Natural killer cell (primary cell): Measurements from ENCODE around the gene STK32C. TPM values are rescaled to one million over a fixed set of nuclear protein-coding genes. Genes with fewer than 3 reads are reported as not detected.

ENCODE experiments used
- ATAC-seq, 3 donors: fragments of 150-1000 bp in 2 of 3; fragments of 200-7000 bp in 1 of 3; cut with Tn5 transposase; 1 replicate in 1 of 3; 2 replicates in 2 of 3; pipeline ENCODE4 v1.10.0; 2021; ENCODE audit warnings: mild to moderate bottlenecking in 2 of 3, moderate library complexity in 2 of 3
- DNase-seq, 2 donors: peaks; one replicate each; pipeline versions ENCODE4 v3.0.0 to v3.0.0-alpha.2; 2013 to 2021; ENCODE audit warnings: mixed read lengths in 1 of 2
- H3K27ac ChIP-seq: one replicate; pipeline ENCODE4 v1.5.1; 2013; ENCODE audit warnings: mild to moderate bottlenecking, low read length
- H3K27me3 ChIP-seq: one replicate; pipeline ENCODE4 v1.6.1; 2013; ENCODE audit warnings: low read length; ENCODE audit not compliant: control insufficient read depth, insufficient read depth
- H3K36me3 ChIP-seq: one replicate; pipeline ENCODE4 v1.6.1; 2013; ENCODE audit warnings: low read length; ENCODE audit not compliant: control insufficient read depth, insufficient read depth
- H3K4me1 ChIP-seq: one replicate; pipeline ENCODE4 v1.6.1; 2013; ENCODE audit warnings: low read length; ENCODE audit not compliant: control insufficient read depth, insufficient read depth
- H3K4me3 ChIP-seq: one replicate; pipeline ENCODE4 v1.5.1; 2013; ENCODE audit warnings: low read length
- H3K9me3 ChIP-seq: one replicate; pipeline ENCODE4 v1.6.1; 2013; ENCODE audit warnings: low read length; ENCODE audit not compliant: control insufficient read depth, insufficient read depth
- H3K27ac Mint-ChIP-seq, 2 donors: one replicate each; pipeline ENCODE4 v1.8.0; 2022; ENCODE audit warnings: mild to moderate bottlenecking in 2 of 2, mixed read lengths in 2 of 2, moderate library complexity in 1 of 2
- H3K27me3 Mint-ChIP-seq, 2 donors: one replicate each; pipeline ENCODE4 v1.8.0; 2022; ENCODE audit warnings: low read depth in 2 of 2, mixed read lengths in 2 of 2
- H3K36me3 Mint-ChIP-seq: one replicate; pipeline ENCODE4 v1.8.0; 2022; ENCODE audit warnings: mixed read lengths
- H3K4me1 Mint-ChIP-seq, 2 donors: one replicate each; pipeline ENCODE4 v1.8.0; 2022; ENCODE audit warnings: mixed read lengths in 2 of 2
- H3K4me3 Mint-ChIP-seq: one replicate; pipeline ENCODE4 v1.8.0; 2022; ENCODE audit warnings: mild to moderate bottlenecking, moderate library complexity, mixed read lengths
- H3K9me3 Mint-ChIP-seq, 2 donors: one replicate each; pipeline ENCODE4 v1.8.0; 2022; ENCODE audit warnings: mixed read lengths in 2 of 2
- WGBS: methylation state at CpG from one replicate; pipeline ENCODE4 v1.1.7; 2013; ENCODE audit warnings: missing lambda C conversion rate; ENCODE audit not compliant: insufficient coverage; 5-methylcytosine and 5-hydroxymethylcytosine counted together
- intact Hi-C: fragments of 100-400 bp; cut with micrococcal nuclease; formaldehyde crosslinking; loops from one replicate; pipeline ENCODE4 v1.14.2; 2022
- total RNA-seq, 4 donors: library from RNA; stranded (reverse); fragments of 120-200 nt in 1 of 4; gene quantifications; one replicate each; pipeline versions ENCODE4 v1.2.3 to v1.2.4, GENCODE V29; 2013 to 2022
- TF ChIP-seq, protein P1 (sequence below): fragments of 200-600 bp; IDR thresholded peaks from one replicate; pipeline ENCODE4 v1.8.0; 2022; ENCODE audit warnings: antibody characterized with exemption

STK32C gene
- total RNA-seq, 3 donors from 2014 or later (not counting 1 experiment from before 2014, with no cell fraction given) = 12.7 to 22.1 (median 17.9) TPM

DNA sequence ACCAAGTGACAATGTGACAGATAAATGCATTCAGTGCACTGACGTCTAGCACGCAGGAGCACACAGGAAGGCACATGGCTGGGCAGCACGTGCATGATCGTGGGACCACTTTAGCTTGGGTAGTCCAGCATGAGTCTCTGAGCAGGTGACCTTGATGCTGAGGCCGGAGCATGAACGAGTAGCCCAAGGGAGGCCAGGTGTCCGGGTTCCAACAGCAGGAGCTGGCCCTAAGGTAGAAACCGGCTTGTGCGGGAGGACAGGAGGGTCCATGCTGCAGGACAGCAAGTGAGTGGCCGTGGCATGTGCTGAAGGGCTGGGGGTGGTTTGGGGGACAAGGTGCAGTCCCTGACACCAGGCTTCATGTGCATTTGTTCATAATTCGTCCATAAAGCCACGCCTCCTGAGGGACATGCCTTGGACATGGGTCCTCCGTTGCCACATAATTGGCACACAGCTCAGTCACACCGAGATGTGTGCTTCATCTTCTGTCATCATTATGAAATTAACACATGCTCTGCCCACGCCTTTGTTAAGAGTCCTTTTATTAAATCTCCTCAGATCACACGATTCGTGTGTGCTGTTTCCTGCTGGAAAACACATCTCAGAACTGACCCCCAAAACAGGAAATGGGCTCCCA, 3.1 kb upstream of the STK32C start:
- no peaks in the 10 kb centered on the region for H3K9me3 ChIP-seq
- H3K36me3 Mint-ChIP-seq = no peaks in the 10 kb centered on the region
- peaks cover 14% of the 10 kb centered on the region for H3K4me1 ChIP-seq
- intact Hi-C loops = no loop called here
- WGBS = 85% methylated on average over 17 of the region's 17 CpGs
- peaks cover 0 to 3% of the 10 kb centered on the region in 2 donors for H3K9me3 Mint-ChIP-seq
- ATAC-seq (no peak), DNase-seq (no peak)
- H3K36me3 ChIP-seq = no peaks in the 10 kb centered on the region
- H3K4me3 Mint-ChIP-seq = no peak overlapping the region
- no peaks in the 10 kb centered on the region for H3K27me3 ChIP-seq
- H3K27ac ChIP-seq = no peak overlapping the region
- TF ChIP-seq, protein P1, sequence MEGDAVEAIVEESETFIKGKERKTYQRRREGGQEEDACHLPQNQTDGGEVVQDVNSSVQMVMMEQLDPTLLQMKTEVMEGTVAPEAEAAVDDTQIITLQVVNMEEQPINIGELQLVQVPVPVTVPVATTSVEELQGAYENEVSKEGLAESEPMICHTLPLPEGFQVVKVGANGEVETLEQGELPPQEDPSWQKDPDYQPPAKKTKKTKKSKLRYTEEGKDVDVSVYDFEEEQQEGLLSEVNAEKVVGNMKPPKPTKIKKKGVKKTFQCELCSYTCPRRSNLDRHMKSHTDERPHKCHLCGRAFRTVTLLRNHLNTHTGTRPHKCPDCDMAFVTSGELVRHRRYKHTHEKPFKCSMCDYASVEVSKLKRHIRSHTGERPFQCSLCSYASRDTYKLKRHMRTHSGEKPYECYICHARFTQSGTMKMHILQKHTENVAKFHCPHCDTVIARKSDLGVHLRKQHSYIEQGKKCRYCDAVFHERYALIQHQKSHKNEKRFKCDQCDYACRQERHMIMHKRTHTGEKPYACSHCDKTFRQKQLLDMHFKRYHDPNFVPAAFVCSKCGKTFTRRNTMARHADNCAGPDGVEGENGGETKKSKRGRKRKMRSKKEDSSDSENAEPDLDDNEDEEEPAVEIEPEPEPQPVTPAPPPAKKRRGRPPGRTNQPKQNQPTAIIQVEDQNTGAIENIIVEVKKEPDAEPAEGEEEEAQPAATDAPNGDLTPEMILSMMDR = no peak
- no peak overlapping the region for H3K27ac Mint-ChIP-seq
- peaks cover 0 to 7% of the 10 kb centered on the region in 2 donors for H3K27me3 Mint-ChIP-seq
- H3K4me3 ChIP-seq = no peak overlapping the region
- peaks cover 8 to 13% of the 10 kb centered on the region in 2 donors for H3K4me1 Mint-ChIP-seq

DNA sequence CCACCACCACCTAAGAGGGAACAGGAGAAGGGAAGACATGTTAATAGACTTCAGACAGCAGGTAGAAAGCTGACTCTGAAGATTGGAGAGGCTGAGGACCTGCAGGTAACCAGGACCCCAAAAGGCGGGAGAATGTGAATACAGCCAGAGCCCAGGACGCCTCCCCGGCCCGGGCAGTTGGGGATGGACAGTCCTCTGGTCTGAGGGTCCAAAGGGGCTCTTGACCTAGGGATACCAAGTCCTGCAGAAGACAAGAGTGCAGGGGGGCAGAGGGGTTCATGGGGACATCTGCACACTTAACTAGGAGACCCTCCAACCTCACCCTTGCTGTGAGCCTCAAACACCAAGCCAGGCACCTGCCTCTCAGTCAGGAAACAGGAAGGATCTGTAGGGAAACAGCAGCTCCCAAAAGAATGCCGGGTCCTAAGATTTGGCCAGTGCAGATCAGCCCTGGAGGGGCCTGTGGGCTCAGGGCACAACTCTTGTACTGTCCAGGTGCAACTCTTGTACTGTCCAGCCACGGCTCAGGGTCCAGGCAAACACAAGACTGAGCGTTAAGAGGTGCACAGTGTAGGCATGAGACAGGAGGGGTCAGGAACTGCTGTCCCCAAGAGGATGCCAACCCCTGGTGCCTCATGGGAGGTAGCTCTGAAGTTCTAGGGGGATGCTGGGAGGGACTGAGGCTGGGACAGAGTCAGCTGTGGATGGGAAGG, 2.3 kb upstream of the STK32C start:
- H3K27me3 Mint-ChIP-seq = peaks cover 0 to 7% of the 10 kb centered on the region in 2 donors
- 94% methylated on average over 7 of the region's 7 CpGs for WGBS
- H3K36me3 Mint-ChIP-seq = no peaks in the 10 kb centered on the region
- no peaks in the 10 kb centered on the region for H3K9me3 ChIP-seq
- intact Hi-C loops = no loop called here
- H3K9me3 Mint-ChIP-seq = peaks cover 0 to 3% of the 10 kb centered on the region in 2 donors
- H3K4me1 ChIP-seq = peaks cover 14% of the 10 kb centered on the region
- no peak overlapping the region for H3K27ac Mint-ChIP-seq
- ATAC-seq = no peak
- peak overlapping the region; percentile 68 for H3K4me3 Mint-ChIP-seq
- peaks cover 8 to 16% of the 10 kb centered on the region in 2 donors for H3K4me1 Mint-ChIP-seq
- H3K27ac ChIP-seq = no peak overlapping the region
- no peaks in the 10 kb centered on the region for H3K27me3 ChIP-seq
- TF ChIP-seq, protein P1 = no peak
- H3K4me3 ChIP-seq = no peak overlapping the region
- DNase-seq = no peak
- H3K36me3 ChIP-seq = no peaks in the 10 kb centered on the region

DNA sequence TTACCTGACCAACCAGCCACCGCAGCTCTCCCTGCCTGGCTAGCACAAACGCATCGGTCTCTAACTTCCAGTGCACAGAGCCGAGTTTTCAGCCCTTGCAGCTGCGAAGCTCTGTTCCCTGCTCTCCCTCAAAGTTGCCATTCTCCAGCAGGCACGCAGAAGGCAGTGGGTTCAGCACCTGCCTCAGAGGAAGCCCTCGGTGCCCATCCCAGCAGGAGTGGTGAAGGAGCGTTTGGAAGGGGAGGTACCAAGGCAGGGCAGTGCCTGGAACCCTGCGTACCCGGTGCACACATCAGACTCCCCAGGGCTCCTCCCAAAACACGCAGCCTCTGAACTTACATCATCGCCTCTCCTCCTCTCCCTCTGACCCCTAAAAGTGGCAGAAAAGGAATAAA, 1.7 kb upstream of the STK32C start:
- Histone ChIP-seq H3K4me1 (peaks cover 14% of the 10 kb centered on the region), H3K9me3 (no peaks in the 10 kb centered on the region), H3K4me3 (no peak overlapping the region), H3K36me3 (no peaks in the 10 kb centered on the region), H3K27ac (no peak overlapping the region), H3K27me3 (no peaks in the 10 kb centered on the region)
- Mint-ChIP-seq H3K36me3 (no peaks in the 10 kb centered on the region), H3K4me1 (peaks cover 8 to 16% of the 10 kb centered on the region in 2 donors), H3K9me3 (peaks cover 0 to 3% of the 10 kb centered on the region in 2 donors), H3K4me3 (peak overlapping the region; percentile 68), H3K27me3 (peaks cover 0 to 7% of the 10 kb centered on the region in 2 donors), H3K27ac (no peak overlapping the region)
- TF ChIP-seq, protein P1 = no peak
- 97% methylated on average over 10 of the region's 12 CpGs for WGBS
- DNase-seq (no peak), ATAC-seq (no peak)
- intact Hi-C loops = no loop called here
